Muscle layer of colon (tissue), 2 donors: ENCODE measurements around the gene UGDH.
"Not testable (repeated sequence)": the region's sequence is repeated elsewhere in the genome, so short reads cannot be mapped to it uniquely, and the experiment has no call there.

ENCODE experiments used
- H3K27ac ChIP-seq: one replicate; pipeline ENCODE4 v1.7.0; 2013; ENCODE audit warnings: low read depth, mild to moderate bottlenecking, low read length, moderate library complexity
- H3K27me3 ChIP-seq, 2 donors: one replicate each; pipeline ENCODE4 v1.7.0; 2013; ENCODE audit warnings: low read length in 2 of 2, mild to moderate bottlenecking in 2 of 2; ENCODE audit not compliant: insufficient read depth in 2 of 2, control insufficient read depth in 1 of 2
- H3K36me3 ChIP-seq: one replicate; pipeline ENCODE4 v1.7.0; 2013; ENCODE audit warnings: mild to moderate bottlenecking, low read length; ENCODE audit not compliant: insufficient read depth
- H3K4me1 ChIP-seq: one replicate; pipeline ENCODE4 v1.7.0; 2013; ENCODE audit warnings: mild to moderate bottlenecking, low read length; ENCODE audit not compliant: insufficient read depth
- H3K4me3 ChIP-seq, 2 donors: one replicate each; pipeline ENCODE4 v1.7.0; 2013; ENCODE audit warnings: low read length in 2 of 2, low read depth in 1 of 2, mild to moderate bottlenecking in 1 of 2, moderate library complexity in 1 of 2
- H3K9ac ChIP-seq: one replicate; pipeline ENCODE4 v1.7.0; 2013; ENCODE audit warnings: low read length
- H3K9me3 ChIP-seq: one replicate; pipeline ENCODE4 v1.7.0; 2013; ENCODE audit warnings: mild to moderate bottlenecking, low read length
- donor health status: abdominal sarcoma.
- donor health status: Adenocarcinoma of cecum.

UGDH gene

DNA sequence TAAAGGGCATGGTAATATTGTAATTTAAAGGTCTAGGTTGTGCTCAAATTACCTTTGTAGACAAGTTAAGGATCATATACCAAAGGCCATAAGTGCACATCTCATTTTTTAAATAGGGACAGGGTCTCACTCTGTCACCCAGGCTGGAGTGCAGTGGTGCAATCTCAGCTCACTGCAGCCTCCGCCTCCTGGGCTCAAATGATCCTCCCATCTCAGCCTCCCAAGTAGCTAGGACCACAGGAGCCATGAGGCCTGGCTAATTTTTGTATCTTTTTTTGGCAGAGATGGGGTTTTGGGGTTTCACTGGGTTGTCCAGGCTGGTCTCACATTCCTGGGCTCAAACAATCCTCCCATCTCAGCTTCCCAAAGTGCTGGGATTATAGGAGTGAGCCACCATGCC is 13.0 kb downstream of the UGDH start:
- H3K9ac ChIP-seq, H3K27ac ChIP-seq, H3K4me3 ChIP-seq, H3K9me3 ChIP-seq, H3K4me1 ChIP-seq, H3K27me3 ChIP-seq: not testable (repeated sequence)
- peaks cover 38% of the 10 kb centered on the region for H3K36me3 ChIP-seq

DNA sequence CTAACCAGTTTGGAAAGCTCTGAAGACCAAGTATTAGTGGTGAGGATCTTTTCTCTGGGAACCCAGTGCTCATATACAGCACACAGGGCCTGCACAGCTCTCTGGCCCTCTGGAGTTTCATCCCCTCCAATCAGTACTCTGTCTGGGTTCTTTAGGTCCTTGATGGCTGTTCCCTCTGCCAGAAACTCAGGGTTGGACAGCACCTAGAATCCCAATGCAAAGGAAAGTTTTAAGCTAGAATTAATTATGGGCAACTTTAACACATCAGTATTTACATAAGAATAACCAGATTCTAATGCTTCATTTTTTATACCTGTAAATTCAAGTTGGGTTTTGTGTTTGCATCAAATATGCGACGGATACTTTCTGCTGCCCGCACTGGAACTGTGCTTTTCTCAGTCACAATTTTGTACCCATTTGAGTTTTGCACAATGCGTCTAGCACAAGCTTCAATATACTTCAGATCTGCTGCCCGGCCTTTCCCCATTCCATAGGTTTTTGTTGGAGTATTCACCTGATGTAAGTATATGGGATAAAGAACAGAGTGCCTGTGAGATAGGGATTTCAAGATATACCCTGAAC is 16.8 kb downstream of the UGDH start:
- Histone ChIP-seq H3K27me3 (no peaks in the 10 kb centered on the region), H3K9ac (no peak overlapping the region), H3K4me1 (no peaks in the 10 kb centered on the region), H3K9me3 (no peaks in the 10 kb centered on the region), H3K36me3 (peaks cover 48% of the 10 kb centered on the region), H3K27ac (no peak overlapping the region), H3K4me3 (no peak overlapping the region)

DNA sequence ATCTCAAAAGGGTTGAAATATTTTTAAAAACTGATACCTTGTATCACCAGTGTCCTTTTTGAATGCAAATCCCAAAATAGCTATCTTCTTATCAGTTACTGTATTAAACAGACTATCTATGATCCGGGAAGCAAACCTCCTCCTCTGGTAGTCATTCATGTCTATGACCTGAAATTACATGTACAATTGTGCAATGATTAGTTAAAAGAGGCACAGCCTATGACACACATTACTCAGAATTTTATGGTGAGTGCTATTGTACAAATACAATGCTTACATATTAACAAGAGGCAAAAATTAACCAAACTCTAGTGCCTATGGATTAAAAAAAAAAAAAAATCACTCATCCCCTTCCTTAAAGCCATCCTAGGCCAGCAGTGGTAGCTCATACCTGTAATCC is 21.7 kb downstream of the UGDH start:
- Histone ChIP-seq H3K4me3 (no peak overlapping the region), H3K27me3 (no peaks in the 10 kb centered on the region), H3K9me3 (no peaks in the 10 kb centered on the region), H3K36me3 (peaks cover 60% of the 10 kb centered on the region), H3K4me1 (no peaks in the 10 kb centered on the region), H3K9ac (no peak overlapping the region), H3K27ac (no peak overlapping the region)

DNA sequence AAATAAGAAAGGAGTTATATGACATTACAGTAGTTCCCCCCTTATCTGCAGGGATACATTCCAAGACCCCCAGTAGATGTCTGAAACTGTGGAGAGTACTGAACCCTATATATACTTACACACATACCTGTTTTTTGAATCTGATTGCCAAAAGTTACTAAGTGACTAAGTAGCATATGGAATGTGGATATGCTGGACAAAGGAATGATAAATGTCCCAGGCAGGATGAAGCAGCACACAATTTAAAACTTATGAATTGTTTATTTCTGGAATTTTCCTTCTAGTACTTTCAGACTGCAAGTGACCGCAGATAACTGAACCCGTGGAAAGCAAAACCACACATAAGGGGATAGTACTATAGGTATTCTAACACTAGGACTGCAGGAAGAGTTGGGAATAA is 22.7 kb downstream of the UGDH start:
- Histone ChIP-seq H3K4me3 (no peak overlapping the region), H3K9ac (no peak overlapping the region), H3K4me1 (no peaks in the 10 kb centered on the region), H3K36me3 (peaks cover 50% of the 10 kb centered on the region), H3K27ac (no peak overlapping the region), H3K9me3 (no peaks in the 10 kb centered on the region), H3K27me3 (no peaks in the 10 kb centered on the region)

DNA sequence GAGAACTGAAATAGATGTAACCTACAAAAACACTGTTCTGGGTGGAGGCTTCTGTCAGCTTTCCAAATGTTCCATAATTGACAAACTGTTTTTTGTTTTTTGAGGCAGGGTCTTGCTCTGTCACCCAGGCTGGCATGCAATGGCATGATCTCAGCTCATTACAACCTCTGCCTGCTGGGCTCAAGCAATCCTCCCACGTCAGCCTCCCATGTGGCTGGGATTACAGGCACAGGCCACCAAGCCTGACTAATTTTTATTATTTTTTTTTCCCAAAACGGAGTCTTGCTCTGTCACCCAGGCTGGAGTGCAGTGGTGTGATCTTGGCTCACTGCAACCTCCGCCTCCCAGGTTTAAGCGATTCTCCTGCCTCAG is 24.6 kb downstream of the UGDH start:
- not testable (repeated sequence) for H3K9ac ChIP-seq, H3K9me3 ChIP-seq, H3K27me3 ChIP-seq, H3K4me1 ChIP-seq, H3K27ac ChIP-seq, H3K4me3 ChIP-seq
- H3K36me3 ChIP-seq, result peaks cover 40% of the 10 kb centered on the region

DNA sequence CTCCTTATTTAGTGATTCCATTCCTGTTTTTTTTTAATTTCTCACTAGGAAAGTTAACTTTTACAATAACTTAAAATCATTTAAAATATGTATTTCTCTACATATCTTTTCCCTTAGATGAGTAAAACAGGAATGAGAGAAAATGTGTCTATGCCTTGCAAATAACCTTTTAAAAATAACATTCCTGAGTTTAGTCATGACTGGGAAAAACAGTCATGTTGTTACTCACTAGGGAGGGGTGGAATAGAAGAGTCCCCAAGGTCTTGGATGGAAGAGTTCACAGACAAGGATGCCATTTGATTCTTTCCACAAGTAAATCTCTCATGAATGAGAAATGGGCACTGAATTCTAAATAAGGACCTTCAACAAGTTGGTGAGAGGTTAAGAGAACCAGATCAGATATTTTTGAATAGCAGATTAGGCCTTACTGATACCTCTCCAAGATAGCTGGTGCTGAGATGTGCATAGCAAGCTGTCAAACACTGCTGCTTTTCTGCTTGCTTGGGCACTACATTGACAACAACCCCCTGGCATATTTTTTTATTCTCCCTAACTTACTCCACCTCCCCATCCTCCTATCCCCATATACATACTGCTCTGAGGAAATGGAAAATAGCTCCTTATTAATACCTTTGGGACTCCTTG is 25.1 kb downstream of the UGDH start:
- no peak overlapping the region for H3K27ac ChIP-seq
- H3K9me3 ChIP-seq, result no peaks in the 10 kb centered on the region
- peaks cover 36% of the 10 kb centered on the region for H3K36me3 ChIP-seq
- H3K9ac ChIP-seq, result no peak overlapping the region
- H3K27me3 ChIP-seq, result no peaks in the 10 kb centered on the region
- no peaks in the 10 kb centered on the region for H3K4me1 ChIP-seq
- no peak overlapping the region for H3K4me3 ChIP-seq

DNA sequence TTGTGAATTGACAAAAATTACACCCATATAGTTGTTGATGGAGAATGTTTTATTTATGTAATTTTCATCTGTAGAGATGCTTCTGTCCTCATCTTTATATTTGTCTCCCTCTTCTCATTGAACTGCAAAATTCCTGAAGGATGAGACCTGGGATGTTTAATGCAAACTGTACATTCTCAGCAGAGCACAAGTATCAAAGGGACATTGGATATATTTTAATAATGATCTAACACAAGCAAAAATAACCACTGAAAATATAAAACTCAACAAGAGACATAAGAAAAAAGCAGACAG is 28.6 kb downstream of the UGDH start:
- Histone ChIP-seq H3K27ac (no peak overlapping the region), H3K4me1 (no peaks in the 10 kb centered on the region), H3K36me3 (peaks cover 20% of the 10 kb centered on the region), H3K27me3 (no peaks in the 10 kb centered on the region), H3K4me3 (no peak overlapping the region), H3K9me3 (no peaks in the 10 kb centered on the region), H3K9ac (no peak overlapping the region)

DNA sequence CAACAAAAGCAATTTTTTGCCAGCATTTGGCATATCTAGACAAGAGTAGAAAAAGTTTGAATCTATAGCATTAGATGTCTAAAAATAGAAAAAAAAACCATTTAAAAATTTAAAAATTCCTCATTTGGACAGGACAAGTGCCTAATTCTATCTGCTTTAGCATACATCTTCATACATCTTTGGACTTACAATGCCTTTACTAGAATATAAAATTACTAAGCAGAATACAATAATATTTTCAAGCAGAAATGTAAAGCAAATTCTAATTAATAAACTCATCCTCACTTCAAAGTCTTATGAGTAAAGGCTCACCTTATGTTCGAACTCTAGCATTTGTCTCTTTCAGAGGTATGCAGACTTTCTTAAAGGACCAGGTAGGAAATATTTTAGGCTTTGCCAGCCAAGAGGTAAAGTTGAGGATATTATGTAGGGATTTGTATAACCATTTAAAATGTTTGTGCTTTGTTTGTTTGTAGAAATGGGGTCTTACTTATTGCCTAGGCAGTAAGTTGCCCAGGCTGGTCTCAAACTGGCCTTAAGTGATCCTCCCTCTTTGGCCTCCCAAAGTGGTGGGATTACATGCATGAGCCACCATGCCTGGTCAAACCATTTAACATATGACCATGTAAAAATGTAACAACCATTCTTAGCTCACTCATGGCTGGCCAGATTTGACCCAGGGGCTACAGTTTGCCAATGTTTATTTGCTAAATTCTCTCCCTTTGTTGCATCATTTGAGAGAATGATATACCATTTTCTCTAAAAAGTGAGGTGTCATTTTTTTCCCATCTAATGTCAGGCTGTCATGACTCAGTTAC is 29.1 kb downstream of the UGDH start:
- Histone ChIP-seq H3K36me3 (peaks cover 14% of the 10 kb centered on the region), H3K27me3 (no peaks in the 10 kb centered on the region), H3K27ac (no peak overlapping the region), H3K4me1 (no peaks in the 10 kb centered on the region), H3K4me3 (no peak overlapping the region), H3K9me3 (no peaks in the 10 kb centered on the region), H3K9ac (no peak overlapping the region)

DNA sequence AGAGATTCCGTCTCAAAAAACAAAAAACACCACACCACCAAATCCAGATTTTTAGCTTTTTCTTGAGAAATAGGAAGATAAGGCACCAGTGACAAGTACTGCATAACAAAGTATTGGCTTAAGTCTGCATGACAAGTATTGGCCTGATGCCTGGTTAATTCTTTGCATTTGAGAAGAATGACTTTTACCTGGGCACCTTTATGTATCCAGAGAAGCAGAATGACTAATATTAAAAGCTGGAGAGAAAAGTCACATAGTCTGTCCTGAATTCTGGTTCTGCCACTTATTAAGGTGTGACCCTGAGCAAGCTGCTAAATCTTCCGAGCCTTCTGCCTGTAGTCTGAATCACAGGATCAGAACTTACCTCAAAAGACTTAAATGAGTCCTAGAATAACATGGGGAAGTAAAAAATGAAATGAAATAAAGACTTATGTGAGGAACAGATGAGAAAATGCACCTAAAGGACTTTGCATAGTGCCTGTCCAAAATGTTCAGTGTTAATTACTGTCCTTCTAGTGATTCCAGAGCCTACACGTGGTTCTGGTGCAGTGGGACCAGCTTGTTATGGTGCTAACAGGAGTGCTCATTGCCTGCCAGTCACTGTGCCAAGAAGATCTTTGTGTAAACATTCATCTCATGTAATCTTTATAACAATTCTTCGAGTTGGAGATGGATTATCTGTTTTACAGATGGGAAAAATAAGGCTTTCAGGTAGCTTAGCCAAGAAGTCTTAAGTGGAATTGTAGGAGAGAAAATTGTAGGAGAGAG is 31.6 kb downstream of the UGDH start:
- no peak overlapping the region for H3K27ac ChIP-seq

DNA sequence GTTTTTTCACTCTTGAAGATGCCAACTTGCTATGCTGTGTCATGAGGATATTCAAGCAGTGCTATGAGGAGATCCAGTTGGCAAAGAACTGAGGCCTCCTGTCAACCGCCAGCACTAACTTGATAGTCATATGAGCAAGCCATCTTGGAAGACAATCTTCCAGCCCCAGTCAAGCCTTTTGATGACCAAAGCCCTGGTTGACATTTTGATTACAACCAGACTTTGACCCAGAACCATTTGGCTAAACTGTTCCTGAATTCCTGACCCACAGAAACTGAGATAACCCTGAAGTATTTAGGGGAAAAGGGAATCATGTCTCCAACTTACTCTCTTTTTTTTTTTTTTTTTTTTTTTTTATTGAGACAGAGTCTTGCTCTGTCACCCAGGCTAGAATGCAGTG is 32.9 kb downstream of the UGDH start:
- no peak overlapping the region for H3K27ac ChIP-seq
- H3K36me3 ChIP-seq, result peaks cover 7% of the 10 kb centered on the region
- H3K27me3 ChIP-seq, result no peaks in the 10 kb centered on the region
- no peak overlapping the region for H3K9ac ChIP-seq
- no peak overlapping the region for H3K4me3 ChIP-seq
- H3K4me1 ChIP-seq, result no peaks in the 10 kb centered on the region
- no peaks in the 10 kb centered on the region for H3K9me3 ChIP-seq

More for the DNA sequence above, 31.6 kb downstream of the UGDH start:
- Histone ChIP-seq H3K9me3 (no peaks in the 10 kb centered on the region), H3K36me3 (peaks cover 7% of the 10 kb centered on the region), H3K4me1 (no peaks in the 10 kb centered on the region), H3K4me3 (no peak overlapping the region), H3K27me3 (no peaks in the 10 kb centered on the region), H3K9ac (no peak overlapping the region)

DNA sequence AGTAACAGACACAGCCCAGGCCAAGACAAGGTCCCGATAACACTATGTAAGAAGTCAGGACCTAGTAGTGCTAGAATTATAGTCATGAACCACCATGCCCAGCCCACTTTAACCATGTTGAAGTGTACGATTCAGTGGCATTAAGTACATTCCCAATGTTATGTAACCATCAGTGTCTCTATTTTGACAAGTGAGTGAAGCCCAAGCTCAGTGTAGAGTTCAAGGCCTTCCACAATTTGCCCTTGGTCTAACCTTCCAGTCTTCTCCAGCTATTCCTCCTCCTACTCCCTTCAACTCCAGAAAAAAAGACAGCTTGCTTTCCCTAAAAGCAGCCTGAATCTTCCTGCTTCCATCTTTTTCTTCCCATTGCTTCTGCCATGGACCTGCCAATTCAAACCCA is 36.9 kb downstream of the UGDH start:
- Histone ChIP-seq H3K27me3 (no peaks in the 10 kb centered on the region), H3K4me1 (no peaks in the 10 kb centered on the region)

More for the DNA sequence above, 36.9 kb downstream of the UGDH start:
- H3K9me3 ChIP-seq, result no peaks in the 10 kb centered on the region
- H3K9ac ChIP-seq, result no peak overlapping the region
- H3K36me3 ChIP-seq, result no peaks in the 10 kb centered on the region
- no peak overlapping the region for H3K27ac ChIP-seq
- no peak overlapping the region for H3K4me3 ChIP-seq
